HG02571 (cell line): ENCODE results near the gene MZT2B.
"Not testable (repeated sequence)": the region's sequence is repeated elsewhere in the genome, so short reads cannot be mapped to it uniquely, and the experiment has no call there.

ENCODE experiments used
- ATAC-seq: cut with Tn5 transposase; IDR thresholded peaks from one replicate; pipeline ENCODE4 v1.9.1; 2021; ENCODE audit warnings: mild to moderate bottlenecking, moderate library complexity; ENCODE audit not compliant: unreplicated experiment

The MZT2B gene

GRCh38 chr2:130181880-130182682, at the start of gene MZT2B:
TSS of gene MZT2B (plus strand) at chr2:130182262. CDS start at chr2:130182283, 21 bp downstream.
- peak; percentile 83 for ATAC-seq

- ATAC-seq = no peak
These were observed 46.1 kb upstream of the MZT2B start for GRCh38 chr2:130135692-130136541.

GRCh38 chr2:130136546-130136945, 45.5 kb upstream of the MZT2B start:
- ATAC-seq = not testable (repeated sequence)

- ATAC-seq = not testable (repeated sequence)
These were observed 44.9 kb upstream of the MZT2B start for GRCh38 chr2:130137118-130137517.

GRCh38 chr2:130138326-130138725, 43.7 kb upstream of the MZT2B start:
- ATAC-seq = not testable (repeated sequence)

GRCh38 chr2:130138841-130139251, 43.2 kb upstream of the MZT2B start:
- not testable (repeated sequence) for ATAC-seq

GRCh38 chr2:130139331-130140280, 42.5 kb upstream of the MZT2B start:
- ATAC-seq = not testable (repeated sequence)

GRCh38 chr2:130140516-130140915, 41.5 kb upstream of the MZT2B start:
- ATAC-seq = not testable (repeated sequence)

- ATAC-seq = not testable (repeated sequence)
These were observed 41.1 kb upstream of the MZT2B start for GRCh38 chr2:130141002-130141401.

GRCh38 chr2:130141645-130142370, 40.3 kb upstream of the MZT2B start:
- not testable (repeated sequence) for ATAC-seq

- ATAC-seq = not testable (repeated sequence)
These were observed 39.4 kb upstream of the MZT2B start for GRCh38 chr2:130142396-130143265.

- not testable (repeated sequence) for ATAC-seq
These were observed 38.6 kb upstream of the MZT2B start for GRCh38 chr2:130143266-130144039.

- ATAC-seq = peak; percentile 94
These were observed 37.1 kb upstream of the MZT2B start, which contains the start of gene CCDC74B for GRCh38 chr2:130145006-130145414. TSS of gene CCDC74B (minus strand) at chr2:130145112. CDS start at chr2:130144996, 116 bp downstream.

- ATAC-seq = not testable (repeated sequence)
These were observed 33.5 kb upstream of the MZT2B start for GRCh38 chr2:130148515-130148914.

- no peak for ATAC-seq
These were observed 31.6 kb upstream of the MZT2B start for GRCh38 chr2:130150181-130151144.

GRCh38 chr2:130151145-130151512, 30.9 kb upstream of the MZT2B start:
- not testable (repeated sequence) for ATAC-seq
